H1 (cell line): ENCODE results near the gene NAA50. TPM values are rescaled to one million over a fixed set of nuclear protein-coding genes. Genes with fewer than 3 reads are reported as not detected.

Experiments
- CTCF ChIA-PET: fragments of 300-600 bp; sonication (Branson Sonifier 250); formaldehyde crosslinking; loops from one replicate; lab custom pipeline; 2021; ENCODE audit not compliant: partially characterized antibody; lab: Charles Lee
- POLR2A ChIA-PET: fragments of 300-600 bp; sonication (Branson Sonifier 250); formaldehyde crosslinking; loops from one replicate; lab custom pipeline; 2021; ENCODE audit warnings: inconsistent platforms; ENCODE audit not compliant: partially characterized antibody; lab: Charles Lee
- DNase-seq, 2 experiments: peaks; one replicate each; pipeline versions ENCODE4 v3.0.0 to v3.0.0-alpha.2; 2010 to 2022; ENCODE audit warnings: low spot score in 2 of 2, low read depth in 1 of 2, mixed read lengths in 1 of 2
- FAIRE-seq: peaks from 2 replicates; lab custom pipeline; 2011; peaks lifted over from hg19 to GRCh38; lab: Jason Lieb, UNC
- H2AFZ ChIP-seq: 2 replicates; pipeline ENCODE4 v1.8.1; 2012; ENCODE audit warnings: low read length, inconsistent platforms
- H2AK5ac ChIP-seq: 2 replicates; pipeline ENCODE4 v1.6.1; 2013; ENCODE audit warnings: low read depth, low read length
- H2BK120ac ChIP-seq: replicated peaks from 2 replicates; pipeline ENCODE3; 2013; ENCODE audit warnings: low read depth, low read length, inconsistent platforms
- H2BK12ac ChIP-seq: 2 replicates; pipeline ENCODE4 v1.6.1; 2013; ENCODE audit warnings: low read depth, low read length
- H2BK15ac ChIP-seq: 2 replicates; pipeline ENCODE4 v1.6.1; 2013; ENCODE audit warnings: low read length
- H2BK20ac ChIP-seq: 2 replicates; pipeline ENCODE4 v1.6.1; 2013; ENCODE audit warnings: low read length
- H2BK5ac ChIP-seq: 2 replicates; pipeline ENCODE4 v1.6.1; 2013; ENCODE audit warnings: low read depth, low read length
- H3K14ac ChIP-seq: 2 replicates; pipeline ENCODE4 v1.6.1; 2013; ENCODE audit warnings: inconsistent platforms; ENCODE audit not compliant: insufficient read length
- H3K18ac ChIP-seq: 2 replicates; pipeline ENCODE4 v1.6.1; 2013; ENCODE audit warnings: low read length; ENCODE audit errors: extremely low read depth
- H3K23ac ChIP-seq: 2 replicates; pipeline ENCODE4 v1.6.1; 2013; ENCODE audit warnings: inconsistent platforms; ENCODE audit not compliant: insufficient read length
- H3K23me2 ChIP-seq: 2 replicates; pipeline ENCODE4 v1.6.1; 2013; ENCODE audit warnings: low read depth, low read length
- H3K27ac ChIP-seq: 2 replicates; pipeline ENCODE4 v1.6.1; 2011; ENCODE audit warnings: low read depth, low read length, inconsistent platforms
- H3K27me3 ChIP-seq, 4 experiments: replicated peaks in 1 of 4; 1 replicate in 1 of 4; 2 replicates in 3 of 4; pipeline versions ENCODE4 v1.6.1 to v1.8.1; 2011 to 2013; ENCODE audit warnings: low read length in 3 of 4, mild to moderate bottlenecking in 3 of 4, inconsistent platforms in 2 of 4, mixed read lengths in 2 of 4, moderate library complexity in 1 of 4; ENCODE audit not compliant: control insufficient read depth in 3 of 4, insufficient read depth in 3 of 4; ENCODE audit errors: extremely low read depth in 1 of 4
- H3K36me3 ChIP-seq, 4 experiments: 2 replicates each; pipeline versions ENCODE4 v1.6.1 to v1.8.1; 2011 to 2013; ENCODE audit warnings: mild to moderate bottlenecking in 4 of 4, low read length in 3 of 4, moderate library complexity in 2 of 4, control low read depth in 1 of 4, inconsistent platforms in 1 of 4; ENCODE audit not compliant: insufficient read depth in 4 of 4, control insufficient read depth in 2 of 4
- H3K4ac ChIP-seq: replicated peaks from 2 replicates; pipeline ENCODE3; 2013; ENCODE audit warnings: low read length, low read depth, mixed read lengths, inconsistent platforms; ENCODE audit not compliant: insufficient read length
- H3K4me1 ChIP-seq, 4 experiments: replicated peaks in 1 of 4; 1 replicate in 1 of 4; 2 replicates in 3 of 4; pipeline versions ENCODE4 v1.6.1 to v1.8.1; 2011 to 2013; ENCODE audit warnings: low read length in 3 of 4, inconsistent platforms in 2 of 4, mixed read lengths in 1 of 4; ENCODE audit not compliant: insufficient read depth in 4 of 4, control insufficient read depth in 3 of 4
- H3K4me2 ChIP-seq, 2 experiments: 2 replicates each; pipeline versions ENCODE4 v1.6.1 to v1.8.1; 2011 to 2013; ENCODE audit warnings: low read depth in 2 of 2, low read length in 2 of 2, control low read depth in 1 of 2, inconsistent platforms in 1 of 2, mild to moderate bottlenecking in 1 of 2; ENCODE audit not compliant: insufficient read depth in 1 of 2
- H3K4me3 ChIP-seq, 4 experiments: fragments of 200-600, 300-600 bp in 1 of 4; sonication (generic), shearing (Covaris generic), sonication (Bioruptor Twin) in 1 of 4; 2 replicates each; pipeline versions ENCODE4 v1.5.1 to v1.8.1; 2011 to 2016; ENCODE audit warnings: low read length in 4 of 4, low read depth in 3 of 4, control low read depth in 2 of 4, inconsistent platforms in 2 of 4, mild to moderate bottlenecking in 2 of 4, mixed read lengths in 1 of 4, moderate library complexity in 1 of 4; ENCODE audit not compliant: insufficient read depth in 2 of 4; ENCODE audit errors: extremely low read depth in 1 of 4
- H3K56ac ChIP-seq: replicated peaks from 2 replicates; pipeline ENCODE3; 2013; ENCODE audit warnings: low read depth, mild to moderate bottlenecking, mixed read lengths, low read length, inconsistent platforms; ENCODE audit not compliant: insufficient read length
- H3K79me1 ChIP-seq: 2 replicates; pipeline ENCODE4 v1.6.1; 2013; ENCODE audit warnings: low read depth, low read length, control low read depth
- H3K79me2 ChIP-seq, 2 experiments: 2 replicates each; pipeline versions ENCODE4 v1.6.1 to v1.8.1; 2012 to 2013; ENCODE audit warnings: low read length in 2 of 2, mild to moderate bottlenecking in 2 of 2, inconsistent platforms in 1 of 2; ENCODE audit not compliant: insufficient read depth in 2 of 2, control insufficient read depth in 1 of 2
- H3K9ac ChIP-seq, 4 experiments: replicated peaks in 1 of 4; 1 replicate in 1 of 4; 2 replicates in 3 of 4; pipeline versions ENCODE4 v1.6.1 to v1.8.1; 2011 to 2013; ENCODE audit warnings: low read depth in 3 of 4, low read length in 3 of 4, control low read depth in 2 of 4, mild to moderate bottlenecking in 2 of 4, moderate library complexity in 2 of 4, inconsistent platforms in 1 of 4; ENCODE audit errors: extremely low read depth in 1 of 4
- H3K9me3 ChIP-seq, 2 experiments: 2 replicates each; pipeline versions ENCODE4 v1.6.1 to v1.8.1; 2012 to 2013; ENCODE audit warnings: mild to moderate bottlenecking in 2 of 2, moderate library complexity in 2 of 2, control low read depth in 1 of 2, inconsistent platforms in 1 of 2, low read depth in 1 of 2, low read length in 1 of 2, mixed read lengths in 1 of 2; ENCODE audit not compliant: insufficient read depth in 2 of 2
- H4K20me1 ChIP-seq, 2 experiments: replicated peaks in 1 of 2; 2 replicates each; pipeline versions ENCODE3 to v1.8.1; 2011 to 2013; ENCODE audit warnings: inconsistent platforms in 2 of 2, low read length in 2 of 2, mild to moderate bottlenecking in 1 of 2; ENCODE audit not compliant: insufficient read depth in 2 of 2, control insufficient read depth in 1 of 2
- H4K5ac ChIP-seq: 2 replicates; pipeline ENCODE4 v1.6.1; 2013; ENCODE audit warnings: low read length, low read depth, mixed read lengths, inconsistent platforms; ENCODE audit not compliant: insufficient read length
- H4K8ac ChIP-seq: 2 replicates; pipeline ENCODE4 v1.8.0; 2013; ENCODE audit warnings: mild to moderate bottlenecking, moderate library complexity, low read length, inconsistent platforms; ENCODE audit not compliant: insufficient read depth; ENCODE audit errors: extremely low read depth
- H4K91ac ChIP-seq: replicated peaks from 2 replicates; pipeline ENCODE3; 2013; ENCODE audit warnings: low read length, mixed read lengths, inconsistent platforms; ENCODE audit not compliant: insufficient read length
- BCL11A ChIP-seq, 2 experiments: IDR thresholded peaks; one replicate each; pipeline ENCODE4 v1.6.1; 2011; ENCODE audit warnings: low read depth in 2 of 2, low read length in 2 of 2, mild to moderate bottlenecking in 2 of 2
- BRCA1 ChIP-seq: IDR thresholded peaks from 2 replicates; pipeline ENCODE4 v1.6.1; 2012; ENCODE audit warnings: low read depth, low read length, improper control_type of control experiment
- CHD2 ChIP-seq: IDR thresholded peaks from 2 replicates; pipeline ENCODE4 v1.6.1; 2012; ENCODE audit warnings: low read length, improper control_type of control experiment
- RXRA ChIP-seq: IDR thresholded peaks from 2 replicates; pipeline ENCODE4 v1.6.1; 2011; ENCODE audit warnings: low read depth, mild to moderate bottlenecking, low read length, moderate library complexity; ENCODE audit not compliant: insufficient read depth
- WGBS, 2 experiments: shearing (Covaris generic) in 1 of 2; methylation state at CpG; one replicate each; pipeline versions ENCODE4 v1.1.6 to v1.1.7; 2013 to 2015; ENCODE audit warnings: low lambda C conversion rate in 2 of 2, mixed read lengths in 2 of 2, inconsistent platforms in 1 of 2, low coverage in 1 of 2, missing lambda C conversion rate in 1 of 2; ENCODE audit not compliant: insufficient replicate concordance in 2 of 2, insufficient coverage in 1 of 2, insufficient read length in 1 of 2; ENCODE audit errors: extremely low coverage in 1 of 2, missing lambda C conversion rate in 1 of 2; 5-methylcytosine and 5-hydroxymethylcytosine counted together
- polyA plus RNA-seq, 7 experiments: library from polyadenylated mRNA; depleted of rRNA in 3 of 7; stranded (reverse) in 5 of 7; unstranded in 2 of 7; fragments of >200 nt in 5 of 7; fragments of 200-250 nt in 2 of 7; gene quantifications; 1 replicate in 5 of 7; 2 replicates in 1 of 7; 4 replicates in 1 of 7; pipeline versions ENCODE4 v1.2.1 to v1.2.3, GENCODE V29; 2011 to 2013; ENCODE audit warnings: missing spikeins in 2 of 7, mixed read lengths in 2 of 7
- total RNA-seq: library from RNA; stranded (reverse); fragmentation: NEBNext Ultra II Directional; extraction: Animal tissue kit (Norgen Biotek cat#: 25700); gene quantifications from 2 replicates; pipeline ENCODE4 v1.2.1, GENCODE V29; 2021

Gene NAA50
- total and polyA plus RNA-seq, 2 of the 8 experiments (the other 6 are each of a cell fraction or from before 2014, with no cell fraction given), result 46.6 to 231 TPM

GRCh38 chr3:113717308-113717707 lies 28.7 kb downstream of the NAA50 start:
- TF ChIP-seq BRCA1 (no peak), CHD2 (no peak), BCL11A (IDR thresholded peaks at IDR 0.05; ENCODE audit: low read depth in 2 of 2, low read length in 2 of 2) (no peak), RXRA (no peak)
- no peak overlapping the region for H3K23ac ChIP-seq
- FAIRE-seq (no peak), DNase-seq (no peak)
- no peak overlapping the region for H3K4me3 ChIP-seq
- H4K91ac ChIP-seq, result no peak overlapping the region
- no peak overlapping the region for H2BK12ac ChIP-seq
- peaks cover 0 to 50% (median 20%) of the 10 kb centered on the region in 4 experiments; a peak in 6 of 8 replicates for H3K36me3 ChIP-seq
- no peak overlapping the region for H2BK15ac ChIP-seq
- H3K14ac ChIP-seq, result no peak overlapping the region
- no peak overlapping the region for H3K9ac ChIP-seq
- H3K79me1 ChIP-seq, result no peaks in the 10 kb centered on the region
- ChIA-PET CTCF (interaction anchor here (1.0 to 2.4 kb wide), 2 partner anchors 10 to 23 kb away, joined by 4 to 10 read pairs; no protein-coding TSS in a partner anchor), POLR2A (interaction anchor here (0.8 to 1.3 kb wide), 6 partner anchors 8 to 18 kb away, joined by 3 to 7 read pairs (median 3); no protein-coding TSS in a partner anchor)
- H3K4me1 ChIP-seq, result no peaks in the 10 kb centered on the region
- H2AFZ ChIP-seq, result no peak overlapping the region
- no peak overlapping the region for H3K56ac ChIP-seq
- 97% methylated on average over 3 of the region's 3 CpGs; no CpG with 5 or more reads in 1 of the 2 experiments for WGBS, 2 experiments
- no peak overlapping the region for H3K4me2 ChIP-seq
- no peak overlapping the region for H2AK5ac ChIP-seq
- no peaks in the 10 kb centered on the region for H3K9me3 ChIP-seq
- H3K23me2 ChIP-seq, result no peaks in the 10 kb centered on the region
- no peak overlapping the region for H4K8ac ChIP-seq
- H3K4ac ChIP-seq, result no peak overlapping the region
- no peak overlapping the region for H2BK120ac ChIP-seq
- no peaks in the 10 kb centered on the region for H3K27me3 ChIP-seq
- H4K20me1 ChIP-seq, result no peaks in the 10 kb centered on the region
- no peak overlapping the region for H3K18ac ChIP-seq
- H3K27ac ChIP-seq, result no peak overlapping the region
- no peak overlapping the region for H2BK20ac ChIP-seq
- H4K5ac ChIP-seq, result no peak overlapping the region
- no peak overlapping the region for H2BK5ac ChIP-seq
- no peaks in the 10 kb centered on the region for H3K79me2 ChIP-seq
